Transverse colon (tissue), 4 donors: ENCODE measurements around the gene TREM2.

Experiments
- CTCF ChIP-seq, 5 experiments: fragments of 200-600 bp in 3 of 5; fragments of 450-650 bp in 2 of 5; sonication (generic) in 3 of 5; IDR thresholded peaks; 1 replicate in 2 of 5; 2 replicates in 3 of 5; pipeline ENCODE4 v1.5.1; 2016 to 2017; ENCODE audit warnings: antibody characterized with exemption in 5 of 5, inconsistent platforms in 3 of 5, mild to moderate bottlenecking in 2 of 5, moderate library complexity in 1 of 5
- POLR2A ChIP-seq: fragments of 450-650 bp; IDR thresholded peaks from one replicate; pipeline ENCODE4 v1.6.1; 2016; ENCODE audit warnings: antibody characterized with exemption, mild to moderate bottlenecking, moderate library complexity
- POLR2AphosphoS5 ChIP-seq, 3 donors: sonication (generic); formaldehyde crosslinking; IDR thresholded peaks; one replicate each; pipeline ENCODE4 v1.6.1; 2016; ENCODE audit warnings: antibody characterized with exemption in 3 of 3

GRCh38 chr6:41199552-41200246 is 36.8 kb upstream of the TREM2 start:
- no peak for TF ChIP-seq CTCF (IDR thresholded peaks at IDR 0.05)
- TF ChIP-seq POLR2A = no peak
- TF ChIP-seq POLR2AphosphoS5 (IDR thresholded peaks at IDR 0.05) = no peak
